GM13977 (cell line): Measurements from ENCODE around the gene GRIP1.
"Not testable (repeated sequence)": the region's sequence is repeated elsewhere in the genome, so short reads cannot be mapped to it uniquely, and the experiment has no call there.

Experiments
- DNase-seq: peaks from one replicate; pipeline ENCODE4 v3.0.0; 2012; ENCODE audit warnings: low spot score
- in situ Hi-C: fragments of 300-500 bp; cut with MboI; formaldehyde crosslinking; loops from one replicate; pipeline ENCODE4 v1.12.0; 2022; ENCODE audit warnings: low sequenced_read_pairs, low pct_unique_long_range_greater_than_20kb, mixed read lengths, inconsistent platforms; ENCODE audit not compliant: unreplicated experiment
- TF ChIP-seq, protein P1 (sequence below): IDR thresholded peaks from 2 replicates; pipeline ENCODE4 v1.5.1; 2012; ENCODE audit warnings: mild to moderate bottlenecking, control low read depth; ENCODE audit not compliant: insufficient read depth; ENCODE audit errors: extremely low read depth, missing control alignments

GRIP1 gene

DNA sequence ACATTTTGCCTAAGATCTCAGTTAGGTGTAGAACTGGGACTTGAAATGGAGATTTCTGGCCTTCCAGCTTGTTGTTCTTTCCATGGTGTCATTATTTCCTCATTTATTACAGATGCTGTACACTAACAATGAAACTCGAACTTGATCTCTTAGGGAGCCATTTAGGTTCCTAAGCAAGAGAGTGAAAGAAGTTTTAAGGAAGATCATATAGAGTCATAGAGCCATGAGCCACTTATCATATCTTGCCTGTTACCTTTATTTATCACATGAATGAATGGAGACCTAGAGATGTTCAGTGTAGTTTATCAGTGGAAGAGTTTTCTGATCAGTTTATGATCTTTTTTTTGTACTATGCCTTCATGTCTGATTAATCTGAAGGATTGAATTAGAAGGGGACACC is 366.7 kb downstream of the GRIP1 start:
- no peak for DNase-seq
- in situ Hi-C loops: no loop called here
- TF ChIP-seq, protein P1, sequence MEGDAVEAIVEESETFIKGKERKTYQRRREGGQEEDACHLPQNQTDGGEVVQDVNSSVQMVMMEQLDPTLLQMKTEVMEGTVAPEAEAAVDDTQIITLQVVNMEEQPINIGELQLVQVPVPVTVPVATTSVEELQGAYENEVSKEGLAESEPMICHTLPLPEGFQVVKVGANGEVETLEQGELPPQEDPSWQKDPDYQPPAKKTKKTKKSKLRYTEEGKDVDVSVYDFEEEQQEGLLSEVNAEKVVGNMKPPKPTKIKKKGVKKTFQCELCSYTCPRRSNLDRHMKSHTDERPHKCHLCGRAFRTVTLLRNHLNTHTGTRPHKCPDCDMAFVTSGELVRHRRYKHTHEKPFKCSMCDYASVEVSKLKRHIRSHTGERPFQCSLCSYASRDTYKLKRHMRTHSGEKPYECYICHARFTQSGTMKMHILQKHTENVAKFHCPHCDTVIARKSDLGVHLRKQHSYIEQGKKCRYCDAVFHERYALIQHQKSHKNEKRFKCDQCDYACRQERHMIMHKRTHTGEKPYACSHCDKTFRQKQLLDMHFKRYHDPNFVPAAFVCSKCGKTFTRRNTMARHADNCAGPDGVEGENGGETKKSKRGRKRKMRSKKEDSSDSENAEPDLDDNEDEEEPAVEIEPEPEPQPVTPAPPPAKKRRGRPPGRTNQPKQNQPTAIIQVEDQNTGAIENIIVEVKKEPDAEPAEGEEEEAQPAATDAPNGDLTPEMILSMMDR: no peak

DNA sequence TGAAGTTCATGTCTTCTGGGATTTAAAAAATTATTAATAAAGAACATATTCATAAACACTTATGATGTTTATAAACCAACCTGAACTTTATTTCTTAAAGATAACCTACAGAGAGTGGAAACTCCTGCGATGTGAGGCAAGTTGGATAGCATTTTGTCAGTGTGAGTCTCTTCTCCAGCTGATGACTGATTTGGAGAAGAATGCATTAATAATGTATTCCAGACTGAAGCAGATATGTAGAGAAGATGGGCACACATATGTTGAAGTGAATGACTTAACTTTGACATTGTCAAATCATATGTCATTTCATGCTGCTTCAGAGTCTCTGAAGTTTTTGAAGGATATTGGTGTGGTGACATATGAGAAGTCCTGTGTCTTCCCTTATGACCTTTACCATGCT is 369.3 kb downstream of the GRIP1 start:
- no peak for DNase-seq
- TF ChIP-seq, protein P1: no peak
- in situ Hi-C loops: no loop called here

DNA sequence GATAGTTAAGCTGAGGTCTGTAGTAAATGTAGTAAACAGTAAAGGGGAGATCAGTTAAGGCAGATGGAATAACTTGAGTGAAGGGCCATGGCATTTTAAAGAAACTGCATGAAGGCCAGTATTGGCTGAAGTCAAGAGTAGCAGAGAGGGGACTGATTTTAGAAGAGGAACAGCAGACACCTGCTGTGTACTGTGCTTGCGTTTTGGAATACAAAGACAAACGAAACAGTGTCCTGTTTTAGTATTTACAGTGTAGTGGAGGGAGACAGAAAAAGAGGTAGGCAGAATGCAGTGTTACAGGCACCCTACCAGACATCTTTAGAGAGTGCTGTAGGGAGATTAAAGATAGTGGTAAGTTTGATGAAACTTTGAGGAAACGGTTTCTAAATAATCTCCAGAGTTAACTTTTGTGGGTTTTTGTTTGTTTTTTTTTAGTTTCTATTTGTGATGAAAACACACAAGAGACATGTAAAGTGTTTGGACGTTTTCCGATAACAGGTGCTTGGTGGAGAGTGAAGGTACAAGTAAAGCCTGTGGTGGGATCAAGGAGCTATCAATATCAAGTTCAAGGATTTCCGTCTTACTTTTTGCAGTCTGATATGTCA is 374.5 kb downstream of the GRIP1 start:
- in situ Hi-C loops: no loop called here
- no peak for DNase-seq
- TF ChIP-seq, protein P1: no peak

DNA sequence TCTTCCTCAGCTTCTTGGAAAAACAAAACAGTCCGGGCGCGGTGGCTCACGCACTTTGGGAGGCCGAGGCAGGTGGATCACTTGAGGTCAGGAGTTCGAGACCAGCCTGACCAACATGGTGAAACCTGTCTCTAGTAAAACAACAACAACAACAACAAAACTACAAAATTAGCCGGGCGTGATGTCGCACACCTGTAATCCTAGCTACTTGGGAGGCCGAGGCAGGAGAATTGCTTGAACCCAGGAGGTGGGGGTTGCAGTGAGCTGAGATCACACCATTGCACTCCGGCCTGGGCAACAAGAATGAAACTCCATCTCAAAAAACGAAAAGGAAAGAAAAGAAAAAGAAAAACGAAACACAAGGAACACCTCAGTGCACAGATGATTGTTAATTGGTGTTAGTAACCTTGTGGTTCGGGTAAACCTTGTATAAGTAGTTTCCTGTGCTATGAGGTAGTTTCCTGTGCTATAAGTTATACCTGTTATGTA is 375.5 kb downstream of the GRIP1 start:
- in situ Hi-C loops: not testable (repeated sequence)
- peak; percentile 29 for DNase-seq

DNA sequence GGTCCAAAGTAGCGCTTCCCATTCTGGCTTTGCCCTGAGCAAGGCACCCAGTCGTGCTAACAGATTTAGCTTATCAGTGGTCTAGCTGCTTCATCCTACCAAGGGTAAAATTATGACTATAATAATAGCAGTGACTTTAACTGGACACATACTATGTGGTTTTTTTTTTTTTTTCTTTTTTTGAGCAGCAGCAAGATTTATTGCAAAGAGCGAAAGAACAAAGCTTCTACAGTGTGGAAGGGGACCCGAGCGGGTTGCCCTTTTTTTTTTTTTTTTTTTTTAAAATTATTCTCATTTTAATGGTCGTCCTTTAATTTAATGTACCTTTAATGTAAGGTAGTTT is 376.1 kb downstream of the GRIP1 start:
- no peak for DNase-seq
- TF ChIP-seq, protein P1: no peak
- in situ Hi-C loops: no loop called here

DNA sequence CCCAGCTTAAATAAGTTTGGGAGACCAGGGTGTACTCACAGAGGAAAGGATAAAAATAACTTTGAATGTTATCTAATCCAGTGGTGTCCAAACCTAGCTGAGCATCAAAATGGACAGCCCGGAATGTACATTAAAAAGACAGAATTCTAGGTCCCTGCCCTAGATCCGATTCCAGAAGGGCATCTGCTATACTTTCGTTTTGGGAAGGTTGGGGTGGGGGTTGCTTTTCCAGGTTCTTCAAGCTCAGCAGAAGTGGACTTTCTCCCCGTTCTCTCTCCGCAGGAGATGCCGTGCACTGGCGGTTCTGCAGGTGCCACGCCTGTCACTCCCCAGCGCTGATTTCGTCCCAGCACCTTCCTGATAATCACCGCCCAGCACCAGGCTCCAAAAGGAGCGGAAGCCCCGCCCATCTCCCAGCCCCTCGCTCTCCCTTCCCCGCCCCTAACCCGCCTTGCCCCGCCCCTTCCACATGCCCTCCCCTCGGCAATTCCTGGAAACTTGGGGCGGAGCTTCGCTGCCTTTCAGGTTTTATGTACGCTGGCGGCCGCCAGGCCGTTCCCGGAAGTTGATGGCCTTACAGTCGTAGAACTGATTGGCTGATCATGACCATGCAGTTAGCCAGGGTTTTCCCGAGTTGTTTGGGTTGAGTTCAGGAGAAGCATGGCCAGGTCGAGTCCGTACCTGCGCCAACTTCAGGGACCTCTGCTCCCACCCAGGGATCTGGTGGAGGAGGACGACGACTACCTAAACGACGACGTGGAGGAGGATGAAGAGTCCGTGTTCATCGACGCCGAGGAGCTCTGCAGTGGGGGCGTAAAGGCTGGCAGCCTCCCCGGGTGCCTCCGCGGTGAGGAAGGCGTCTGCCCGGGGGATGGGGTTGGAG is 376.7 kb downstream of the GRIP1 start, which contains the start of gene HELB:
HELB (plus strand) TSS at position 550 of the 883 bp plus-strand sequence; CDS start at position 661, 111 bp downstream.
- peak; percentile 88 for DNase-seq
- in situ Hi-C loops: no loop called here
- TF ChIP-seq, protein P1: no peak

DNA sequence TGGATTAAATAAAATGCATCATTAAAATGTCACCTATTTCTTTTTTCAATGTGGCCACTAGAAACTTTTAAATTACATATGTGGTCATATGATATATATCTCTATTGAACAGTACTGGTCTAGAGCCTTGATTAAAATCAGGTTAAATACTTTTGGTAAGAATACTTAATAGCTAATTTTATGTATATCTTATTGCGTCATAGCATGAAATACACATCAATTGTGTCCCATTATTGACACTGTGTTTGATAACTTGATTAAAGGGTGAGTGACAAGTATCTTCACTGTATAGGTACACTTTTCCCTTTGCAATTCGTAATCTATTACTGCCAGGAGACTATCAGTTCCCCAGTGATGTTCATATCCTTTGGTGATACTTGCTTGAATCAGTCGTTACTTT is 381.0 kb downstream of the GRIP1 start:
- TF ChIP-seq, protein P1: no peak
- no peak for DNase-seq
- in situ Hi-C loops: no loop called here
